CD4-positive, alpha-beta T cell treated with Interferon alpha-2 for 1 hour (primary cell): ENCODE data around the gene SSRP1.
A peak's percentile ranks its signal among the peaks of the same experiment; 100 is the strongest.
"Not testable (repeated sequence)": the region's sequence is repeated elsewhere in the genome, so short reads cannot be mapped to it uniquely, and the experiment has no call there.

ENCODE experiments used
- DNase-seq, 2 donors: peaks; one replicate each; pipeline ENCODE4 v3.0.0-alpha.2; 2020 to 2022

SSRP1 gene

GRCh38 chr11:57294225-57295131 lies 41.2 kb downstream of the SSRP1 start:
- DNase-seq: no peak

- DNase-seq: no peak
These were observed 45.4 kb downstream of the SSRP1 start for GRCh38 chr11:57290288-57290687.

DNA sequence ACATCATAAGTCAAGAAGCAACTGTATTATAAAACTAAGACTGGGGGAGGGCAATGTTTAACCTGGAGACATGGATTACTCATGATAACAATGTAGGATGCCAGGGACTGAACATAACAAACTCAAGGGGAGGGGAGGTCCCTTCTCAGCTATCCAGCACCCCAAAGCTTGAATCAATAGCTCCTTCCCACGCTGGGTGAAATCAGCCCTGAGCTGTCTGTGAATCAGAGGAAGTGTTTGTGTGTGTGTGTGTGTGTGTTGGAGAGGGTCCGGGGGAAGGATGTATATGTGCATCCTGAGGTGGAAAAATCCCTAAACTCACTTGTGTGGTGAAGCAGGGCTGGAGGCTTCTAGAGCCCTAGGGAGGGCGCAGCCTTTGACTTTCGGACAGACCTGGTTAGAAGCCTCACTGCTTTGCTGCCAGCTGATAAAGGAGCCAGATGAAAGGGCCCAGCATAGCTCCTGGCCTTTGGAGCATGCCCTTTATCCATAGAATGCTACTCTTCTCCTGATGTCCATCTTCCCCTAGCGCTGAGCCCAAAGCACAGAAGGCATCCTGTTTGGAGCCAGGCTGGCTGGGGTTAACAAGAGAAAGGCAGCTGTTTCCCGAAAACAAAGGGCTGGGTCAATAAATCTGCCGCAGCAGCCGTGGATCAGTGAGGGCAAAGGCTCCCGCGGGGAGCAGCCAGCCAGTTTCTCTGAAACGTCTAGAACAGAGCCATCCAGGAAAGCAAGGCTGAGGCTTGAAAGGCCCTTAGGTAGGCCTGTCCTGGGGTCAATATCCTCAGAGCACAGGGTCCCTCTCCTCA lies 46.7 kb downstream of the SSRP1 start:
- DNase-seq: no peak

DNA sequence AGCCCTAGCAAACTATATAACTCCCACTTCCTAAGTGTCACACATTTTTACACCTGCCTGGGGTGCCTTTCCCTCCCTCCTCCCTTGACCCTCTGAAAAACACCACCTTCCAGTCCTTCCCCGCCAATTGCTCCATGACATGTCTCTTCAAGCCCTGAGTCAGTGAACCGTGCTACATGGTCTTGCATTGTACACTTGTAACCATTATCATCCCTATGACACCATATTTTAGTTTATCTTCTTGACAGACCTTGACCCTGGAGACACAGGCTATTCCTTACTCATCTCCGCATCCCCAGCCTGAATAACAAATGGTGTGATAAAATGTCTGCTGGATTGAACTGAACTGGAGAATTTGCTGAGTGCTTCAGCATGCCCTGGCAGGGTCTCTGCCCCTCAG lies 47.8 kb downstream of the SSRP1 start:
- no peak for DNase-seq

GRCh38 chr11:57283231-57283990 lies 52.3 kb downstream of the SSRP1 start:
- DNase-seq: no peak

- DNase-seq: not testable (repeated sequence)
These were observed 54.1 kb downstream of the SSRP1 start for GRCh38 chr11:57281546-57281945.

GRCh38 chr11:57279116-57279515 lies 56.6 kb downstream of the SSRP1 start:
- DNase-seq: no peak

- no peak for DNase-seq
These were observed 57.0 kb downstream of the SSRP1 start for GRCh38 chr11:57278721-57279095.

- DNase-seq: peak in 1 of 2 donors; percentile 15
These were observed 57.6 kb downstream of the SSRP1 start for GRCh38 chr11:57277845-57278720.

GRCh38 chr11:57276971-57277675 lies 58.6 kb downstream of the SSRP1 start:
- no peak for DNase-seq

- DNase-seq: no peak
These were observed 59.3 kb downstream of the SSRP1 start for GRCh38 chr11:57276169-57276970.
